CD4-positive, alpha-beta T cell treated with Interleukin-6 for 4 hours (primary cell): Measurements from ENCODE around the gene HSDL2.

Source experiments
- DNase-seq: peaks from one replicate; pipeline ENCODE4 v3.0.0-alpha.2; 2020; ENCODE audit warnings: mixed read lengths

The HSDL2 gene

DNA sequence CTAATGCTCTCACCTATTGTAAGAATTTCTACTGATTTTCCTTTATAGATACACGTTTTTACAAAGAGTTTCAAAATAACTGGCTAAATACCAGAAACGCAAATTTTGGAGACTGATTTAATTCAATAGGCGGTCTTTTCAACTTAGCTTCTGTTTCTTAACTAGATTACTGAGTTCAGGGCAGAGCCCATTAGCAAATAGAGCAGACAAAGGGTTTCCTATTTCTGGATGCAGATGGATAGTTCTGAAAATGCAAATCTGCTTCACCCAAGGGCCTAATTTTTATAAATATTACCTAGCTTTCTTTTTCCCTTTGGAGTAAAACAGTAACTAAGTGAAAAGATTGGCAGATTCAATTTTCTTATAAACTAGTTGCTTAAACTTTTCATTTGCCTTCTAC lies 93.1 kb downstream of the HSDL2 start:
- DNase-seq = no peak

DNA sequence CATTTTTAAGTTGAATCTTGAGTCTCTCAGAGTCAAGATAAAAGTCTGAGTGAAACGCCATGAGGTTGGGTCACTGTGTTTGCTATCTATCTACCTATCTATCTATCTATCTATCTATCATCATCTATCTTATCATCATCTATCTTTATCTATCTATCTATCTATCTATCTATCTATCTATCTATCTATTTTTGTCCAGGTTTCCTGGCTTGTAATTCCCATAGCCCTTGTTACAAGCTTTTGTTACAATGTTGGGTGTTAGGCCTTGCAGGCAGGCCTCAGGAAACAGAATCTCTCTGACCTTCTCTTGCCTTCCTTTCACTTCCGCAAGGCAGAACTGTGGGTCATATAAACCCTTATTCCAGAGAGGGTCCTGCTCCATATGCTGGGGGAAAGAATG lies 94.1 kb downstream of the HSDL2 start:
- DNase-seq = no peak

DNA sequence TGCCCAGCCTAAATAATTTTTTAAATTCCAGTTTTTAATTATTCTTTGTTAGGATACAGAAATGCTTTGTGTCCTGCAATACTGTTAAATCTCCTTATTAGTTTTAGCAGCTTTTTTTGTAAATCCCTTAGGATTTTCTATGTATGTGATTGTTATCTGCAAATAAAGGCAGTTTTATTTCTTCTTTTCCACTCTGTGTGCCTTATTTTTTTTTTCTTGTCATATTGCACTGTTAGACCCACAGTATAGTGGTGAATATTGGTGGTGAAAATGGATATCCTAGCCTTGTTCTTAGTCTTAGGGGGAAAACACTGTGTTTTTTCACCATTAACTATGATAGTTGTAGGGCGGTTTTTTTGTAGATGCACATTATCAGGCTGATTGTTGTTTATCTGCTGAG lies 95.4 kb downstream of the HSDL2 start:
- DNase-seq = no peak

DNA sequence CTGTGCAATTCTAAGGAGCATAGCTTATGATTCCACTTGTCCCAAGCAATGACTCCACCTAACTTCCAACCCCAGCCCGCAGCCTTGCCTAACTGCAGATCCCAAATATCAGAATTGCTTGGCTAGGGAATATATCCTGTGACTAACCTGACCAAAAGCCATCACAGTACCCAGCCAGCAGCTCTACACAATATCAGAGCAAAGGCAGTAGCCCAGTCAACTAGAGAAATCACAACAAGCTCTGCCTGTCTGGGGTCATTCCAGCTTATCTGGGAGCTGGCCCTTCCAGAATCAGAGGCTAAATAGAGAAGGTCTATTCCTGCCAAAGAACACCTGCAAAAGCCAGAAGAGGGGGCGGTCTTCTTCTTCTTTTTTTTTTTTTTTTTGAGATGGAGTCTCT lies 97.4 kb downstream of the HSDL2 start:
- DNase-seq = no peak

DNA sequence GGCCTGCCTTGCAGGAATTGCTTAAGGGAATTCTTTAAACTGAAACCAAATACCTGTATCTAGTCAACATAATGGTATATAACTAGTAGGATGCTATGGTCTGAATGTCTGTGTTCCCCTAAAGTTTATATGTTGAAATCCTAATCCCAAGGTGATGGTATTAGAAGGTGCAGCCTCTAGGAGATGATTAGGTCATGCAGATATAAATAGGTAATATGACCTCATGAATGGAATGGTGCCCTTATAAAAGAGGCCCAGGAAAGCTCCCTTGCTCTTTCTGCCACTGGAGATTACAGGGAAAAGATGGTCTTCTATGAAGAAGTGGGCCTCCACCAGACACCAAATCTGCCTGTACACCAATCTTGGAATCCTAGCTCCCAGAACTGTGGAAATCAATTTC lies 99.3 kb downstream of the HSDL2 start:
- DNase-seq = no peak

DNA sequence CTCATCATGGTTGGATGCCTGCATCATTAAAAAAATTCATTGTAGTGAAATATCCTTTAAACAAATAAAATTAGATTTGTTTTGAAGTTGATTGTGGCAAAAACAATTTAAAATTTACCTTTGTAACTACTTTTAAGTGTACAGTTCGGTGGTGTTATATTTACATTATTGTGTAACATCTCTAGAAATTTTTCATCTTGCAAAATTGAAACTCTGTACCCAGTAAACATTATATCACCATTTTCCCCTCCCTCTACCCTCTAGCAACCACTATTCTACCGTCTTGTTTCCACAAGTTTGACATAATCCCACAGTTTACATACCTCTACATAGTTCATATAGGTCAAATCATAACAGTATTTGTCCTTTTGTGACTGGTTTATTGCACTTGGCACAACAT lies 104.7 kb downstream of the HSDL2 start:
- DNase-seq = no peak

DNA sequence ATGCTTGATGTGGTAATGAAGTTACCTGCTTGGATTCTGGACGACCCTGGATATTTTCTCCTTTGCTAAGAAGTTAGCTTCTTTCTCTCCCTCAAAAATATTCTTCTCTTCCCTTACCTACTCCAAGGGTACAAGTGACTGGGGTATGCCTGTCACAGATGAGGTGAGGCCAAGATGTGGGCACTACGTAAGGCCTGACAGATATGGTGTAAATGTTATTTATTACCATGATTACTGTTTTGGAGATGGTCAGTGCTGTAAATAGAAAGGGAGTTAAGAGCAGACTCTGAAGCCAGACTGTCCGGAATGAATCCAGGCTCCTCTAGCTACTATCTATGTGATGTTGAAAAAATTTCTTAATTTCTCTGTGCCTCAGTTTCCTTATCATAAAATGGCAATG lies 105.7 kb downstream of the HSDL2 start:
- DNase-seq = no peak

DNA sequence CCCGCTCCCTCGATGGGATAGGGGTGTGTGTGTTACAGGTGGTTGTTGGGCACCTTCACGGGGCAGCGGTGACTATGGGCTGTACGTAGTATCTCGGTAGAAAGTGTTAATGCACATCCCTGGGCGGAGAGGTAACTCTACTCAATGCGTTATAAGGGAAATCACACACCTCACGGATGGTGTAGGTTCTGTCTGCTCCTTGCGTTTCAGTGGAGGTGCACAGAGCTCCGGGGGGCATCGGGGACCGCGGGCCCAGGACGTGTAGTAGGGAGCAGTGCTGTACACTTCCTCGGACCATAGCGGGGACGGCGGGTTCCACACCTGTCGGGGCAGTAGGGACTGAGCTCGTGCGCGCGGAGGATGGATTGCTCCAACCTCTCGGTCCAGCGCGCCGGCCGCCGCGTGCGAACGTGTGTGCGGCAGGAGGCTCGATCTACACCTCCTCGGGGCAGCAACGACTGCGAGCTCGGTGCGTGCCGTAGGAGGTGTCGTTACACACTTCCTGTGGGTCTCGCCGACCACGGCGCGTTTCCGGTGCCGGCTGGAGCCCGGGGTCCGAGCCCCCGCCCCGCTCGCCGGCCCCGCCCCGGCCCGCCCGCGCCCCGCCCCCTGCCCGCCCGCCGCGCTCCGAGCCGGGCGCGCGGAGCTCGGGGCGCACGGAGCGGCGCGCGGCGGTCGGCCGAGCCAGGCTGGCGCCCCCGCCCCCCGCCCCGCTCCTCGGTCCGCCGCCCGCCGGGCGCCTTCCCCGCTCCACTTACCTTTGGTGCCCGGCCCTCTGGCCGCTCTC lies 106.5 kb downstream of the HSDL2 start, which contains the start of gene KIAA1958:
Gene KIAA1958 (plus strand): TSS at position 607 of the 787 bp plus-strand sequence. CDS start 87,254 bp downstream, outside the sequence.
- DNase-seq = peak; percentile 90

DNA sequence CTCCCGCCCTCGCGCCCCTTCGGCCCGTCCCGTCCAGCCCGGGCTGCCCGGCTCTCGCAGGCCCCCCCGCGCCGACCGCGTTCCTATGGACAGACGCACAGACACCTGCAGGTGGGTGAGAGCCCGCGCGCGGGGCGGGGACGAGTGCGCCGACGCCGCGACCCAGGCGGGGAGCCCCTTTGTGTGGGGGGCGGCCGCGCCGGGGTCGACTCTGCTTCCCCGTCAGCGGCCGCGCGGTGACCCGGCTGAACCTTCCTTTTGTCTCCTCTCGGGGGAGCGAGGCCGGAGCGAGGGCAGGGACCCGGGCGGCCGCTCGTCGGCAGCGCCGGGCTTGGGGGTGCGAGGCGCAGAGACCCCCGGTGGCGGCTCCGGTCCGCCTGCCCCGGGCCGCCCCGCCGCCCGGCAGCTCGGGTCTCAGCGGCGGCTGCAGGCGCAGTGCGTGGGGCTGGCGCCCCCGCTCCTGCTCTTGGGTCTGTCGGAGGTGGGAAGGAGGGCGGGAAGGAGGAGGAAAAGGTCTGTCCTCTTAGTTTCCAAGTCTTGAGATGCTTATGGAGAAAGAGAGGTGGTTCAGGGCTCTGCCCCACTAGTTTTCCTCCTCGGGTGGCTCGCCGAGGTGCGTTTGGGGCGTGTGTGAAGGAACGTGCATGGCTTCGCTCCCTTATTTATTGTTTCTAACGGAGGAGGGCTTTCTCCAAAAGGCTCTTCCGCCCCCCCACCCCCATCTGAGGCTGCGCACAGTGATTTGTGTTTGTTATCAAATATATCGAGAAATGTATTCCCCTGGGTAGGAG lies 107.3 kb downstream of the HSDL2 start:
- DNase-seq = peak; percentile 72

DNA sequence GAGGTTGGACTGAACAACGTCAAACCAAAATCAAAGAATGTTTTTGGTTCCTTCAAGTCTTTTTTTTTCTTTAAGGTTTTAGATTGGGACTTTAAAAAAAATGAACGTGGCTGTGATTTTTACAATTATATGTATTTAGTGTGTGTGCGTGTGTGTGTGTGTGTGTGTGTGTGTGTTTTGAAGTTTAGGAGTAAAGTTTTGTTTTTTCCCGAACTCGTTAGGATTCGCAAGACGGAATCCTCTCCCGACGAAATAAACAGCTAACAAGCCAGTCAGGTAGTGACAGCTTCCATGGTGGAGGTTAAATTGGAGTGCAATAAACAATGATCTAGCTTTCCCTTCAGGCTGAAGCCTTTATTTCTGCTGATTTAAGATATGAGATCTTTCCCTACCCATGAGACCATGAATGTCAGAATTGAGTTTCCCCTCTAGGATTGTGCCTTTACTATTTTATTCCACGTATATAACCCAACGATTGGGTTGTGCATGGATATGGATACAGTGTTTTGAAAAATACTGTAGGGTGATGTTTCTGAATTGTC lies 108.0 kb downstream of the HSDL2 start:
- DNase-seq = no peak

DNA sequence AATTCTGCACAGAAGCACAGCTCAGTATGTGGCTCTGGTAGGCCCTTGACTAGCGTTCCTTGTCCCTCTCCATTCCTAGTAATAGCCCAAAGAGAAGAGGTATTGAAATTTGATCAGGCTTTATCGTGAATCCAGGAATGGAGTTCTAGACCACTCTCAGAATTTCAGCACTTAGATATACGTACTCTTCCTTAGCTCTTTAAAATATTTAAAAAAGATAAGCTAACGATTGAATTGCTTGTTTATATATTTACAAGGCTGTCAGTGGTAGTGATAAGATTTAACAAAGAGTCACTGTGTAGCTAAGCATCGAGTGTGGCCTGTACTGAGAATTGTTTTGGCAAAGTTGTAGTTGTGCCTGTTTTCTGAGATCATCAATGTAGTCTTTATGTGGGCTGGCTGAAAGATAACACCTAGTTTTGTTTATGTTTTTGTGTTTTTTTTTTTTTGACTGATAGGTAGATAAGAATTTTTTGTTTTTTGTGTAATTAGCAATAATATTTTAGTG lies 109.2 kb downstream of the HSDL2 start:
- DNase-seq = no peak

DNA sequence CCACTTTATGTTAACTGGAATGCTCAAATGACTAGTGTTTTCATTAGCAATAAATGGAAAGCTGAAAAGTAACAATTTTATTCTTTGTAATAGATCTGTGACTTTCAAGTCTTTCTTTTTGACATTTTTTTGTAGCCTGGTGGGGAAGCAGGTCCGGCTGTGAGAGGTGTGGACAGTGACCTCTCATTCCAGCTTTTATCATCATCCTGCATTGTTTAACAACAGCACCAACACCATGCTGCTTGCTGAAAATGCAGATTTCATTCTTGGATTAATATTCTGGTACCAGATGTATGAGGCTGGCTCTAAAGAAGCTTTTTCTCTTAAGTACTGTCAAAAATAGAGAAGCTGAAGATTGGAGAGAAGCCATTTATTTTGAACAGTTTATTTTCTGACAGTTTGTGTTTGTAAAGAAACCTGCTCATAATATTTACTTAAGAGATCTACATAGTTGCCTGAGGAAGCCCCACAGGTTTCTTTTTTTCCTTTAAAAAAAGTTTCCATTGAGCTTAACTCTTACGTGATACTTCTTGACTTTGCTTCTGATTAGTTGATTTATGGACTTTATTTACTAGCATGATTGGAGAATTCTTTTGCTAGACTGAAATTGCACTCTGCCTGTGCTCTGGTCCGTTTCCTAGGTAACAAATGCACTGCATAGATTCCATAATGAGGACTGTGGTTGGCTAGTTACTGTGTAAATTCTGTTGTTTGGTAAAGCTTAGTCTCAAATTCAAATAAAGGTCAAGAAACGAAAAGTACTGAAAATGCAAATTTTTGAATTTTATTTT lies 110.2 kb downstream of the HSDL2 start:
- no peak for DNase-seq

DNA sequence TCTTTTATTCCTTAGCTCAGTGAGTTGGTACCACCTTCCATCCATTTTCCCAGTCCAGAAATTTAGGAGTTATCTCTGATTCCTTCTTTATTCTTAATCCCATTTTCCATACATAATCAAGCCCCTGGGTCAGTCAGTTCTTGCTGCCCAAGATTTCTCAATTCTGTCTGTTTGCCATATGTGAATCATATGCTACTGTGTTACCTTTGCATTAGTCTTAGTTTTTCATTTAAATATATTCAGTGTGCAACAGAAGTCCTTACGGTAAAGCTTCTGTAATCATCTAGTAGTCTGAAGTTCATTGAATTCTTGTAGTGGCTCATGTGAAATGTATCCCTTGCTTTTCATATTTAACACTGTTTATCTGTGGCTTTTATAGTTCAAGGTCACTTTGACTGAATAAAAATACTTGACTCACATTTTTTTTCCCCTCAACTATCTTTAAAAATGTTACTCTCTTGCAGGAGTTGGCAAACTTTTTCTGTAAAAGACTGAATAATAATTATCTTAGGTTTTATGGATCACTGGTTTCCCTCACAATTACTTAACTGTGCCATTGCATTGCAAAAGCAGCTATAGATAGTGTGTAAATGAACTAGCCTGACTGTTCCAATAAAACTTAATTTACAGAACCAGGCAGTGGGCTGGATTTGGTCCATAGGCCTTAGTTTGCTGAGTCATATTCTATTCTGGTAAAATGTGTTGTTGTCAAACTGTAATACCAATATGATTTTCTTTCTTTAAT lies 113.7 kb downstream of the HSDL2 start:
- DNase-seq = no peak

DNA sequence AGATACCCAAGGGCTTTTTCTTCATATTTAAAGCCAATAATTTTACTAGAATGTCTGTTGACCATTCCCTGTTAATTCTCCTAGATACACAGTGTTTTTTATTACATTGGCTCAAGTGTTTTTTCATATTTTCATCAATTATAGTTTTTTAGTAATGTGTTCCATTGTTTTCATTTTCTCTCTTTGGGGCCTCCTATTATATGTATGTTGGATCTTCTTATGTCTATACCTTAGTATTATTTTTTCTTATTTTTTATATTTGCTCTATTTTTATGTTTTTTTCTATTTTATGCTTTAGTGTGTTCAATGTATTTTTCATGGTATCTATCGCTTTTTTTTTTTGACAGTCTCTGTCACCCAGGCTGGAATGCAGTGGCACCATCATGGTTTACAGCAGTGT lies 114.2 kb downstream of the HSDL2 start:
- no peak for DNase-seq

DNA sequence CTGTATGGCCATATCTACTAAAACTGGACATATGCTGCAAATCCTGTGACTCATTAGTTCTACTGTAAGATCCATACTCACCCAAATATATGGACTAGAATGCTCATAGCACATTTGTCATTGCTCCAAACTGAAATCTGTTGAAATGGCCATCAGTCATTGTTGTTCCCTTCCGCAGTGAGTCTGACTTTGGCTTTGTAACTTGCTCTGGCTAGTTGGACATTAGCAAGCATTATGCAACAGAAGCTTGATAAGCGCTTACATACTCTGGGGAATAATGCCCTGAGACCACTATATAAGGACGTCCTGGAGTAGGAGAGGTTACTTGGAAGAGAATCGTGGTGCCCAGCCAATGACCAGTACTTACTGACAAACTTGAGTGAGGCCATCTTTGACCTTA lies 115.7 kb downstream of the HSDL2 start:
- no peak for DNase-seq

DNA sequence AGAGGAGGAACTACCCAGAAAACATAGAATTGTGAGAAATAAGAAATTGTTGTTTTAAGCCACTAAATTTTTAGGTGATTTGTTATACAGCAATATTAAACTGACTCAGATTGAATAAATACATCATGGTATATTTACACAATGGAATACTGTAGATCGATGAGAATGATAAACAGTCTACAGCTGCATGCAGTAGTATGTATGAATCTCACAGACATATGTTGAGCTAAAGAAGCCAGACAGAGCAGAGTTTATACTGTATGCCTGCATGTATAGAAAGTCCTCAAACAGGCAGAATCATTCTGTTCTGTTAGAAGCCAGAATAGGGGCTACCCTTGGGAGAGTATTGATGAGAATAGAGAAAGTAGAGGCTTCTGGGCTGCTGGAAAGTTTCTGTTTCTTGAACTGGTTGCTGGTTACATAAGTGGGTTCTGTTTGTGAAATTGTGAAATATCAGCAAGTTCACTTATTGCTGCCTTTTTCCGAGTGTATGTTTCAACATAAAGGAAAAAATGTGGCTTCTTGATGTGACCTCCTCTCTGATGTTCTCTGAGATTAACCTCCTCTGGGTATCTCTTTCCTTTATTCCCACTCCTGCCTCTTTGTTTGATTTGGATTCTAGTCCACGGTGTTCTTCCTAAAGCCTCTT lies 116.3 kb downstream of the HSDL2 start:
- DNase-seq = no peak

DNA sequence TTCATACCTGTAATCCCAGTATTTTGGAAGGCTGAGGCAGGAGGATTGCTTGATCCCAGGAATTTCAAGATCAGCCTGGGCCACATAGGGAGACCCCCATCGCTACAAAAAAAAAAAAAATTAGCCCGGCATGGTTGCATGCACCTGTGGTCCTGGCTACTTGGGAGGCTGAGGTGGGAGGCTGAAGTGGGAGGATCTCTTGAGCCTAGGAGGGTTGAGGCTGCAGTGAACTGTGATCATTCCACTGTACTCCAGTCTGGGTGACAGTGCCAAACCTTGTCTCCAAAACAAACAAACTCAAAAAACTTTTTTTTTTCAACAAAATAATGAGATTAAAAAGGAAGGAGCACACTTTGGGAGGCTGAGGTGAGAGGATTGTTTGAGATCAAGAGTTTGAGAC lies 120.9 kb downstream of the HSDL2 start:
- no peak for DNase-seq

DNA sequence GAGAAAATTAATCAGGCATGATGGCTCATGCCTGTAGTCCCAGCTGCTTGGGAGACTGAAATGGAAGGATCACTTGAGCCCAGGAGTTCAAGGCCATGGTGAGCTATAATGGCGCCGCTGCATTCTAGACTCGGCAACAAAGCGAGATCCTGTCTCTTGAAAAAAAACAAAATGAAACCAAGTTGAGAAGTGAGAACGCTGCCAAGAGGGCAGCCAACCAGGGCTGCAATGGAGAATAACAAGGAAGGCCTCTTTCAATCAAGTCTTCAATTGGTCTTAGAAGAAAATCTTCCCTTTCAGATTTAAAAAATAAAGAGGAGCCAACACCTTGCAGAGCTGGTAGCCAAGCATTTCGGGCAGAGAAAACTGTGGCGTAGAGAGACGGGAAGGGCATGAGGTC lies 121.4 kb downstream of the HSDL2 start:
- no peak for DNase-seq

DNA sequence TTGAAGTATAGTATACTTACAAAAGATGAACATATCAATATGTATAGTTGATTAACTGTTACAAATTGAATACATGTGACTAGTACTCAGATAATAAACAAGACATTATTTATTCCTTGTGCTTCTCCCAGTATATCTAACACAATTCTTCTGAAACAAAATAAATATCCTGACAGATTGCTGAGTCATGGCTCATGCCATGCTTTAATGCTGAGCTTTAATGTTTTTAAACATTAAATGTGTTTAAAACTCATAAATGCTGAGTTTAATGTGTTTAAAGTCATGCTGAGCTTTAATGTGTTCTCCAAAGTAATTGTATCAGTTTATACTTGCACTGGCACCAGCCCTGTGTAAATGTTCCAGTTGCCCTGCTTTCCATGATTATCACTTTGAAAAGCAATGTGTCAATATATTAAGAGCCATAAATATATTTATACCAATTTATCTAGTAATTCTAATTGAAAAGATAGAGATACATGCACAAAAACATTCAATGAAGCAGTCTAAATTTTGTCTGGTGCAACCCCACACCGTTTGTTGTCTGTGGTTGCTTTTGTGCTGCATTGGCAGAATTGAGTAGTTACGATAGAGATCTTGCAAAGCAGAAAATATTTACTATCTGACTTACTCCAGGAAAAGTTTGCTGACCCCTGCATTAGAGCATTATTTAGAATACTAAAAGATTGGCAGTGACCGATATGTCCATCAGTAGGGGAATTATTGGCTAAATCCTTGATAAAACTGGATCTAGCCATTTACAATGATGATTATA lies 122.5 kb downstream of the HSDL2 start:
- DNase-seq = no peak

DNA sequence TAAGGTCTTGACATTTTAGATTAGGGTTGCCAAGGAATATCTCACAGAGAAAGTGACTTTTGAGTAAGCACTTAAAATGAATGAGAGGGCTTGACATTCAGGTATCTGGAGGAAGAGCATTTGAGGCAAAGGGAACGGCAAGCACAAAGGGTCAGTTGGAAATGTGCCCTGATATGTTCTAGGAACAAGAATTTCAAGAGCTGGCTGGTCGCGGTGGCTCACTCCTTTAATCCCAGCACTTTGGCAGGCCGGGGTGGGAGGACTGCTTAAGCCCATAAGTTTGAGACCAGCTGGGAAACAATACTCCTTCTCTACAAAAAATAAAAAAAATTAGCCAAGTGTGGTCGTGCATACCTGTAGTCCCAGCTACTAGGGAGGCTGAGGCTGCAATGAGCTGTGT lies 123.3 kb downstream of the HSDL2 start:
- no peak for DNase-seq

DNA sequence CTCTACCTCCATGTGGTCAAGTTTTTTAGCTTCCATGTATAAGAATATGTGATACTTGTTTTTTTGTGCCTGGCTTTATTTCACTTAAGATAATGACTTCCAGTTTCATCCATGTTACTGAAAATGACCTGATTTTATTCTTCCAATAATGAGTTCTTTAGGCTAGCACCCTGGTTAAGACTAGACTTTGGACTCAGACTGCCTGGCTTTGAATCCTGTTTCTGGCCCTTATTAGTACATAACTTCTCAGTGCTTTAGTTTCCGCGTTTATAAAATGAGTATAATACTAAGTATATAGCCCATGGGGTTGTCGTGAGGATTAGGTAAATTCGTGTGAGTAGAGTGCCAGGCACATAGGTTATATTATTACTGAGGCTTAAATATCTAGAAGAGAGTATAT lies 125.2 kb downstream of the HSDL2 start:
- no peak for DNase-seq
